Gastrocnemius medialis (tissue), 4 donors: ENCODE results near the gene BCAS4. TPM values are rescaled to one million over a fixed set of nuclear protein-coding genes. Genes with fewer than 3 reads are reported as not detected.

Experiments
- ATAC-seq, 2 donors: fragments of 150-250 bp; one replicate each; pipeline ENCODE4 v1.9.1; 2016
- DNase-seq, 2 donors: peaks; one replicate each; pipeline ENCODE4 v3.0.0-alpha.2; 2019
- H3K27ac ChIP-seq, 4 donors: fragments of 200-600 bp; sonication (generic); 1 replicate in 1 of 4; 2 replicates in 3 of 4; pipeline ENCODE4 v1.5.1; 2016 to 2018; ENCODE audit warnings: mild to moderate bottlenecking in 2 of 4, moderate library complexity in 1 of 4
- H3K27me3 ChIP-seq, 3 donors: fragments of 200-600 bp; sonication (generic) in 2 of 3; 1 replicate in 1 of 3; 2 replicates in 2 of 3; pipeline versions ENCODE4 v1.5.1 to v1.6.0; 2016 to 2019; ENCODE audit warnings: mild to moderate bottlenecking in 1 of 3, moderate library complexity in 1 of 3
- H3K36me3 ChIP-seq, 2 donors: fragments of 200-600 bp; sonication (generic) in 1 of 2; one replicate each; pipeline ENCODE4 v1.5.1; 2017 to 2018
- H3K4me1 ChIP-seq, 2 donors: fragments of 200-600 bp; sonication (generic) in 1 of 2; one replicate each; pipeline ENCODE4 v1.5.1; 2016 to 2017; ENCODE audit warnings: mild to moderate bottlenecking in 2 of 2
- H3K4me3 ChIP-seq, 4 donors: fragments of 200-600 bp; sonication (generic) in 3 of 4; 1 replicate in 1 of 4; 2 replicates in 3 of 4; pipeline ENCODE4 v1.5.1; 2016 to 2019; ENCODE audit warnings: mild to moderate bottlenecking in 2 of 4
- H3K9me3 ChIP-seq, 3 donors: fragments of 200-600 bp; sonication (generic) in 2 of 3; 1 replicate in 1 of 3; 2 replicates in 2 of 3; pipeline ENCODE4 v1.5.1; 2016 to 2019
- POLR2A ChIP-seq, 2 donors: fragments of 450-650 bp; IDR thresholded peaks; one replicate each; pipeline ENCODE4 v1.6.1; 2017; ENCODE audit warnings: antibody characterized with exemption in 2 of 2, mild to moderate bottlenecking in 2 of 2, moderate library complexity in 2 of 2
- in situ Hi-C, 4 donors: fragments of 200-750 bp; cut with MboI; loops; one replicate each; pipeline versions ENCODE4 v1.15.0 to v1.8.0; 2017; ENCODE audit warnings: low sequenced_read_pairs in 4 of 4
- intact Hi-C: fragments of 100-400 bp; cut with DNase I; formaldehyde crosslinking; loops from one replicate; pipeline ENCODE4 v1.15.1; 2023; ENCODE audit warnings: low total_unique reads
- total RNA-seq, 4 donors: library from RNA; depleted of rRNA; stranded (reverse); fragments of >200 nt; gene quantifications; one replicate each; pipeline versions ENCODE4 v1.1.0 to v1.2.3, GENCODE V29; 2016
- TF ChIP-seq, protein P1 (sequence below), 5 experiments: fragments of 450-650 bp in 3 of 5; fragments of 200-600 bp in 2 of 5; sonication (generic) in 2 of 5; IDR thresholded peaks in 4 of 5; conservative IDR thresholded peaks in 1 of 5; 1 replicate in 4 of 5; 2 replicates in 1 of 5; pipeline ENCODE4 v1.5.1; 2016 to 2019; ENCODE audit warnings: antibody characterized with exemption in 5 of 5, mild to moderate bottlenecking in 3 of 5, moderate library complexity in 3 of 5

The BCAS4 gene
- total RNA-seq, 4 donors from 2014 or later, result 0.16 to 2.2 (median 0.51) TPM; not detected in 1

DNA sequence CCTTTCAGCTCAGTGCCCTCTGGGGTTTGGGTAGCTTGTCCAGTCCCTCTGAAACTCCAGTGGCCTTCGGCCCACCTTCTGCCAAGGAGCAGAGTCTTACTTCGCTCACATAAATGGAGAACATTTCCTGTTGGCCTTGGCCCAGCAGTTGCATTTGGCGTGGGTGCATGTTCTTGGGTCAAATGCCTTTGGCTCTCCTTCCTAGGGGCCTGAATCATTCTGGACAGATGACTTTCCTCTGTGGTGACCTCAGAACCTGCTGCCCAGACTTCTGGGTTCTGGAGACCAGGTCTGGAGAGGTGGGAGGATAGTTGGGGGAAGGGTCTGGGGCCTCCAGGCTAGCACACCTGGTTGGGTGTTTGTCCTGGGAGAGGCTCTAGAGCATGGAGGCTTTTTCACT is 29.3 kb downstream of the BCAS4 start:
- Histone ChIP-seq H3K4me1 (no peaks in the 10 kb centered on the region), H3K27ac (no peak overlapping the region), H3K4me3 (no peak overlapping the region), H3K36me3 (no peaks in the 10 kb centered on the region), H3K27me3 (no peaks in the 10 kb centered on the region), H3K9me3 (no peaks in the 10 kb centered on the region)
- intact Hi-C loops (no loop called here), in situ Hi-C loops (no loop called here)
- peak; percentile 51 to 78 for ATAC-seq
- peak; percentile 8 to 47 for DNase-seq
- TF ChIP-seq, protein P1, sequence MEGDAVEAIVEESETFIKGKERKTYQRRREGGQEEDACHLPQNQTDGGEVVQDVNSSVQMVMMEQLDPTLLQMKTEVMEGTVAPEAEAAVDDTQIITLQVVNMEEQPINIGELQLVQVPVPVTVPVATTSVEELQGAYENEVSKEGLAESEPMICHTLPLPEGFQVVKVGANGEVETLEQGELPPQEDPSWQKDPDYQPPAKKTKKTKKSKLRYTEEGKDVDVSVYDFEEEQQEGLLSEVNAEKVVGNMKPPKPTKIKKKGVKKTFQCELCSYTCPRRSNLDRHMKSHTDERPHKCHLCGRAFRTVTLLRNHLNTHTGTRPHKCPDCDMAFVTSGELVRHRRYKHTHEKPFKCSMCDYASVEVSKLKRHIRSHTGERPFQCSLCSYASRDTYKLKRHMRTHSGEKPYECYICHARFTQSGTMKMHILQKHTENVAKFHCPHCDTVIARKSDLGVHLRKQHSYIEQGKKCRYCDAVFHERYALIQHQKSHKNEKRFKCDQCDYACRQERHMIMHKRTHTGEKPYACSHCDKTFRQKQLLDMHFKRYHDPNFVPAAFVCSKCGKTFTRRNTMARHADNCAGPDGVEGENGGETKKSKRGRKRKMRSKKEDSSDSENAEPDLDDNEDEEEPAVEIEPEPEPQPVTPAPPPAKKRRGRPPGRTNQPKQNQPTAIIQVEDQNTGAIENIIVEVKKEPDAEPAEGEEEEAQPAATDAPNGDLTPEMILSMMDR (IDR thresholded peaks at IDR 0.05 in 4 of 5, conservative IDR thresholded peaks at IDR 0.05 in 1 of 5), result no peak
- TF ChIP-seq POLR2A (IDR thresholded peaks at IDR 0.05), result no peak

DNA sequence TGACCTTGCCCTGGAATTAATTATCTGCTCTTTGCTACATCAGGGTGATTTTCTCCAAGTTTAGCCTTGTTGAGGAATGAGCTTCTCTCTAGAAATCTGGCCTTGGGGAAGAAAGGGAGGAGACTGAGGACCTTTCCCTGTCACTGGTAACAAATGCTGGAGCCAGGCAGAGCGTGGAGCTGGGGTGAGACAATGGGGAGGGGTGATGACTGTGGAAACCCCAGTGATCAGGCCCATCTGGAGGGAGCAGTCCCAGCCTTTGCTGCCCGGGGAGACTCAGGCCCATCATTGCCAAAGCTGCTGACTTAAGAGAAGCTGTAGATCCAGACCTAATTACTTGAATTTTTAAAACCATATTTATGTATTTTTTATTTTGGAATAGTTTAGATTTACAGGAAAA is 31.3 kb downstream of the BCAS4 start:
- H3K27ac ChIP-seq, result no peak overlapping the region
- no peaks in the 10 kb centered on the region for H3K27me3 ChIP-seq
- ATAC-seq, result no peak
- DNase-seq, result no peak
- H3K36me3 ChIP-seq, result no peaks in the 10 kb centered on the region
- H3K4me1 ChIP-seq, result no peaks in the 10 kb centered on the region
- H3K9me3 ChIP-seq, result no peaks in the 10 kb centered on the region
- TF ChIP-seq, protein P1 (IDR thresholded peaks at IDR 0.05 in 4 of 5, conservative IDR thresholded peaks at IDR 0.05 in 1 of 5), result no peak
- TF ChIP-seq POLR2A (IDR thresholded peaks at IDR 0.05), result no peak
- no peak overlapping the region for H3K4me3 ChIP-seq
- intact Hi-C loops (no loop called here), in situ Hi-C loops (no loop called here)

DNA sequence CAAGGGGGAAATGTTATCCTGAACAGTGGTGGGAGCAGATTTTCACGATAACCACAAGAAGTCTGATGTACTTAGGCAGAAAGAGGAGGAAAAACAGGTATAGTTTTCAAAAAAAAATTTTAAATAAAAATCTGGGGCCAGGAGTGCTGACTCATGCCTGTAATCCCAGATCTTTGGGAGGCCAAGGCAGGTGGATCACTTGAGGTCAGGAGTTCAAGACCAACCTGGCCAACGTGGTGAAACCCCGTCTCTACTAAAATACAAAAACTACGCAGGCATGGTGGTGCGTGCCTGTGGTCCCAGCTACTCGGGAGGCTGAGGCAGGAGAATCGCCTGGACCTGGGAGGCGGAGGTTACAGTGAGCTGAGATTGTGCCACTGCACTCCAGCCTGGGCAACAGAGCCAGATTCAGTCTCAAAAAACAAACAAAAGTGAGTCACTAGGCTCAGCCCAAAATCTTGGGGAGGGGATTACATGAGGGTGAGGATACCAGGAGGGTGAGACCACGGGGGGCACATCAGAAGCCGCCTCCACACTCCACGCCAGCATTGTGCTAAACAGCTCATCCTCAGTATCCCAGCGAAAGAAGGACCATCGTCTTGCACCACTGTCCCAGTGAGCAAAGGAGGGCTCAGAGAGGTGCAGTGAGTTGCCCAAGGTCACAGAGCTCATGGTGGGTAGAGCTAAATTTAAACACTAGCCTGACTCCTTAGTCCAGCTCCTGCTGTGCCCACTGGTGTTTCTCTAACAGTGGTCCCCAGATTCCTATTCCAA is 33.7 kb downstream of the BCAS4 start:
- ATAC-seq, result no peak
- Histone ChIP-seq H3K27me3 (no peaks in the 10 kb centered on the region), H3K4me1 (no peaks in the 10 kb centered on the region), H3K4me3 (no peak overlapping the region), H3K27ac (no peak overlapping the region), H3K9me3 (no peaks in the 10 kb centered on the region), H3K36me3 (no peaks in the 10 kb centered on the region)
- intact Hi-C loops, result no loop called here
- DNase-seq, result no peak
- in situ Hi-C loops, result no loop called here
- no peak for TF ChIP-seq POLR2A (IDR thresholded peaks at IDR 0.05)
- TF ChIP-seq, protein P1 (IDR thresholded peaks at IDR 0.05 in 4 of 5, conservative IDR thresholded peaks at IDR 0.05 in 1 of 5), result no peak

DNA sequence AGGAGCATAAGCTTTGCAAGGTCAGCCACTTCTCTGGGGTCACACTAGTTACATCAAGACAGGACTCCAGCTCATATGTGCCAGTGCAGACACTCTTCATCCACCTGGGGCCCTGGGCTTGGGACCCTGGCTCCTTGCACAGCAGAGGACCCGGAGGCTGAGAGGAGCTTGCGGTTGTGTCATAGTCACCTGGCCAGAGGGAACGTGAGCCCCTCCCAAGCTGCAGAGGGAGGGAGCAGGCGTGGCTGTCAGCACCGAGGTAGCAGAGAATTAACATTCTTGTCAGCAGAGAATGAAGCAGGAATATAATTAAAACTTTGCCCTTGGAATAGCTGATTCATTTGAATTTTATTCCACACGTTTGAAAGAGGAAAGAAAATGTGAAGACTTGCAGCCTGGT is 36.8 kb downstream of the BCAS4 start:
- no peaks in the 10 kb centered on the region for H3K9me3 ChIP-seq
- H3K4me3 ChIP-seq, result no peak overlapping the region
- H3K4me1 ChIP-seq, result no peaks in the 10 kb centered on the region
- no peaks in the 10 kb centered on the region for H3K36me3 ChIP-seq
- ATAC-seq (no peak), DNase-seq (no peak)
- TF ChIP-seq, protein P1 (IDR thresholded peaks at IDR 0.05 in 4 of 5, conservative IDR thresholded peaks at IDR 0.05 in 1 of 5), result no peak
- no peak for TF ChIP-seq POLR2A (IDR thresholded peaks at IDR 0.05)
- intact Hi-C loops (no loop called here), in situ Hi-C loops (no loop called here)
- H3K27me3 ChIP-seq, result no peaks in the 10 kb centered on the region
- no peak overlapping the region for H3K27ac ChIP-seq
